Testis (tissue), 2 donors: ENCODE data around the gene ZNF653.

Experiments used
- POLR2A ChIP-seq: fragments of 450-650 bp; IDR thresholded peaks from one replicate; pipeline ENCODE4 v1.6.1; 2017; ENCODE audit warnings: antibody characterized with exemption, mild to moderate bottlenecking, moderate library complexity
- TF ChIP-seq, protein P1 (sequence below), 3 experiments: fragments of 450-650 bp in 2 of 3; fragments of 200-600 bp in 1 of 3; sonication (generic) in 1 of 3; IDR thresholded peaks; one replicate each; pipeline ENCODE4 v1.5.1; 2016 to 2019; ENCODE audit warnings: antibody characterized with exemption in 3 of 3, mild to moderate bottlenecking in 2 of 3, moderate library complexity in 1 of 3

DNA sequence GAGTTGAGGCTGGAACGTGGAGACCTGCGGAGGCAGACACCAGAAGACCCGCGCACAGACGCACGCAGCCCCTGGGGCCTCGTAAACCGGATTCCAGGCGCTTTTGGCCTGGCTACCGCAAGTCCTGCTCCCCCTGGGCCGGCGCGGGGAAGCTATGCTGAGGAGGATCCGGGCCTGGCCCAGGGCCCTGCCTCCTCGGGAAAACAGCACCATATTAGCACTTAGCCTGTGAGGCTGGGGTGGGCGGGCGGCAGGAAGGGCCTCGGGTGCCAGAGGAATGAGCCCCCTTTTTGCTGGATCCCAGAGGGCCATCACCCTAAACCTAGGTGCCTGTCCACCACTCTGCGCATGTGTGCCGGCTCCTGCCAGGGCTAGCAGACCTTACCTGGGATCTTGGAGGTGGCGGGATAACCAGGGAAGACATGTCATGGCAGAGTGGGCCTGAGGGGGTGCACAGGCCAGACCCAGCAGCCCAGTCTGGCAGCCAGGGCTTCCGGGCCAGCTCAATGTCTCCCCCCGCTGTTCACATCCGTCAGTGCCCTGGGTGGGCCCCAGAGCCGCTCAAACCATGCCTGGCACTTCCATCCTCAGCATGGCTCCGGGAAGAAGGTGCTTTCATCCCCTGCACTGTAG is 46.1 kb upstream of the ZNF653 start:
- TF ChIP-seq, protein P1, sequence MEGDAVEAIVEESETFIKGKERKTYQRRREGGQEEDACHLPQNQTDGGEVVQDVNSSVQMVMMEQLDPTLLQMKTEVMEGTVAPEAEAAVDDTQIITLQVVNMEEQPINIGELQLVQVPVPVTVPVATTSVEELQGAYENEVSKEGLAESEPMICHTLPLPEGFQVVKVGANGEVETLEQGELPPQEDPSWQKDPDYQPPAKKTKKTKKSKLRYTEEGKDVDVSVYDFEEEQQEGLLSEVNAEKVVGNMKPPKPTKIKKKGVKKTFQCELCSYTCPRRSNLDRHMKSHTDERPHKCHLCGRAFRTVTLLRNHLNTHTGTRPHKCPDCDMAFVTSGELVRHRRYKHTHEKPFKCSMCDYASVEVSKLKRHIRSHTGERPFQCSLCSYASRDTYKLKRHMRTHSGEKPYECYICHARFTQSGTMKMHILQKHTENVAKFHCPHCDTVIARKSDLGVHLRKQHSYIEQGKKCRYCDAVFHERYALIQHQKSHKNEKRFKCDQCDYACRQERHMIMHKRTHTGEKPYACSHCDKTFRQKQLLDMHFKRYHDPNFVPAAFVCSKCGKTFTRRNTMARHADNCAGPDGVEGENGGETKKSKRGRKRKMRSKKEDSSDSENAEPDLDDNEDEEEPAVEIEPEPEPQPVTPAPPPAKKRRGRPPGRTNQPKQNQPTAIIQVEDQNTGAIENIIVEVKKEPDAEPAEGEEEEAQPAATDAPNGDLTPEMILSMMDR (IDR thresholded peaks at IDR 0.05), result no peak
- TF ChIP-seq POLR2A, result no peak
